ENCODE results near the gene BEST2.

DNA sequence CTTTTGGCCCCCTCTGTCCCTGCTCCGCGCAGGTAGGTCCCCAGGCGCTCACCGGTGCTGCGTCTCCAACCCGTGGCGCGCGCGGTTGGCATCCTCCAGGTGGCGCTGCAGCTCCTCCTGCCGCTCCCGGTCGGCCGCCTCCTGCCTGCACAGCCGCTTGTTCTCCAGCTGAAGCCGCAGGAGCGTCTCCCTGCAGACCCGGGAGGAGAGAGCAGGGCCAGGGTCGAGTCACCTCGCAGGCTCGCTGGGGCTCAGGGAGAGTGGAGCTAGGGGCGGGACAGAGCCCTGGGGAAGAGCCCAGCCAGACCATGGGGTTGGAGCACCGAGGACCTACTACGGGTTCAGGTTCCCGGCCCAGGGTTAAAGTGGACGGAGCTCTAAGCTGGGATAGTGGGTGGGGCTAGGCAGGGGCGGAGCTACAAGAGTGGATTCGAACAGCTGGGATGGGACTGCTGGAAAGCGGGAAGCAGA is 14.5 kb downstream of the BEST2 start:
- TF ChIP-seq, protein P1, sequence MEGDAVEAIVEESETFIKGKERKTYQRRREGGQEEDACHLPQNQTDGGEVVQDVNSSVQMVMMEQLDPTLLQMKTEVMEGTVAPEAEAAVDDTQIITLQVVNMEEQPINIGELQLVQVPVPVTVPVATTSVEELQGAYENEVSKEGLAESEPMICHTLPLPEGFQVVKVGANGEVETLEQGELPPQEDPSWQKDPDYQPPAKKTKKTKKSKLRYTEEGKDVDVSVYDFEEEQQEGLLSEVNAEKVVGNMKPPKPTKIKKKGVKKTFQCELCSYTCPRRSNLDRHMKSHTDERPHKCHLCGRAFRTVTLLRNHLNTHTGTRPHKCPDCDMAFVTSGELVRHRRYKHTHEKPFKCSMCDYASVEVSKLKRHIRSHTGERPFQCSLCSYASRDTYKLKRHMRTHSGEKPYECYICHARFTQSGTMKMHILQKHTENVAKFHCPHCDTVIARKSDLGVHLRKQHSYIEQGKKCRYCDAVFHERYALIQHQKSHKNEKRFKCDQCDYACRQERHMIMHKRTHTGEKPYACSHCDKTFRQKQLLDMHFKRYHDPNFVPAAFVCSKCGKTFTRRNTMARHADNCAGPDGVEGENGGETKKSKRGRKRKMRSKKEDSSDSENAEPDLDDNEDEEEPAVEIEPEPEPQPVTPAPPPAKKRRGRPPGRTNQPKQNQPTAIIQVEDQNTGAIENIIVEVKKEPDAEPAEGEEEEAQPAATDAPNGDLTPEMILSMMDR (IDR thresholded peaks at IDR 0.05; ENCODE audit: low read length): peak; percentile 90
- TF ChIP-seq EZH2 (optimal IDR thresholded peaks at IDR 0.05; ENCODE audit: low read depth, low read length) (no peak), EZH2phosphoT487 (IDR thresholded peaks at IDR 0.05; ENCODE audit: low read length) (no peak)

All from MM.1S (cell line).